ENCODE data around the gene SSR4.

DNA sequence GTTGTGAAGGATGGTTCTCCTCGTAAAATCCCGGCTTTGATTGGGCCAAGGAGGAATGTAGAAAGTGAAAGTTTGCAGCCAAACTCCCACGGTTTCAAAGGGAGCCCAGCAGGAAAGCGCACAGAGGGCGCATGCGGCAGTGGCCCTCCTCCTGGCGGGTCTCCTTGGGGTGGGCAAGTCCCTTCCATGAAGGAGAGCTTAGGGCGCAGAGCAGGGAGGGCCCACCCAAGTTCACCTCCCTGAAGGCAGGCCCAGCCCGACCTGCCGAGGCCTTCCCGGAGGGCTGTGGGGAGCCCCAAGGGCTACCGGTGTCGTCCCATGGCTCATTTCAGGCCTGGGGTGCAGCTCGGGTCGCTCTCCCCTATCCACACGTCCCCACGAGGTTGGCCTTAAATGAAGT lies 33.8 kb downstream of the SSR4 start:
- TF ChIP-seq NR2C2 (CRISPR knock-in tag; IDR thresholded peaks at IDR 0.05) (no peak), ELF4 (CRISPR knock-in tag; IDR thresholded peaks at IDR 0.05; ENCODE audit: low read depth) (no peak), SP1 (CRISPR knock-in tag; conservative IDR thresholded peaks at IDR 0.05) (no peak)
- TF ChIP-seq, protein P1, sequence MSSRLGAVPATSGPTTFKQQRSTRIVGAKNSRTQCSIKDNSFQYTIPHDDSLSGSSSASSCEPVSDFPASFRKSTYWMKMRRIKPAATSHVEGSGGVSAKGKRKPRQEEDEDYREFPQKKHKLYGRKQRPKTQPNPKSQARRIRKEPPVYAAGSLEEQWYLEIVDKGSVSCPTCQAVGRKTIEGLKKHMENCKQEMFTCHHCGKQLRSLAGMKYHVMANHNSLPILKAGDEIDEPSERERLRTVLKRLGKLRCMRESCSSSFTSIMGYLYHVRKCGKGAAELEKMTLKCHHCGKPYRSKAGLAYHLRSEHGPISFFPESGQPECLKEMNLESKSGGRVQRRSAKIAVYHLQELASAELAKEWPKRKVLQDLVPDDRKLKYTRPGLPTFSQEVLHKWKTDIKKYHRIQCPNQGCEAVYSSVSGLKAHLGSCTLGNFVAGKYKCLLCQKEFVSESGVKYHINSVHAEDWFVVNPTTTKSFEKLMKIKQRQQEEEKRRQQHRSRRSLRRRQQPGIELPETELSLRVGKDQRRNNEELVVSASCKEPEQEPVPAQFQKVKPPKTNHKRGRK (CRISPR knock-in tag; IDR thresholded peaks at IDR 0.05; ENCODE audit: borderline replicate concordance), result no peak

All from WTC11 (cell line).